Skeletal muscle cell (primary cell): ENCODE results near the gene YPEL5.
"Not testable (repeated sequence)": the region's sequence is repeated elsewhere in the genome, so short reads cannot be mapped to it uniquely, and the experiment has no call there.

Source experiments
- DNase-seq: peaks from one replicate; pipeline ENCODE4 v3.0.0-alpha.2; 2010; ENCODE audit warnings: low read depth
- H3K4me3 ChIP-seq: 2 replicates; pipeline ENCODE4 v1.5.1; 2011; ENCODE audit warnings: low read depth, mild to moderate bottlenecking, control low read depth, low read length, moderate library complexity

Gene YPEL5

GRCh38 chr2:30135541-30135940 is 11.3 kb upstream of the YPEL5 start:
- no peak for DNase-seq
- no peak overlapping the region for H3K4me3 ChIP-seq

GRCh38 chr2:30136764-30137444 is 9.9 kb upstream of the YPEL5 start:
- H3K4me3 ChIP-seq: no peak overlapping the region
- no peak for DNase-seq

- no peak overlapping the region for H3K4me3 ChIP-seq
- DNase-seq: no peak
Measured at GRCh38 chr2:30139131-30139870, 7.5 kb upstream of the YPEL5 start.

GRCh38 chr2:30141136-30141535 is 5.7 kb upstream of the YPEL5 start:
- no peak overlapping the region for H3K4me3 ChIP-seq
- DNase-seq: no peak

- H3K4me3 ChIP-seq: no peak overlapping the region
- DNase-seq: no peak
Measured at GRCh38 chr2:30144260-30144659, 2.5 kb upstream of the YPEL5 start.

- H3K4me3 ChIP-seq, DNase-seq: not testable (repeated sequence)
Measured at GRCh38 chr2:30144951-30145350, 1.9 kb upstream of the YPEL5 start.

GRCh38 chr2:30145826-30146336 is 926 bp upstream of the YPEL5 start:
- H3K4me3 ChIP-seq: peak overlapping the region; percentile 56
- DNase-seq: no peak

- H3K4me3 ChIP-seq: peak overlapping the region; percentile 81
- no peak for DNase-seq
Measured at GRCh38 chr2:30147196-30147714, 448 bp downstream of the YPEL5 start.

GRCh38 chr2:30147715-30148610 is 1.2 kb downstream of the YPEL5 start:
- no peak for DNase-seq
- peak overlapping the region; percentile 81 for H3K4me3 ChIP-seq

- no peak for DNase-seq
- no peak overlapping the region for H3K4me3 ChIP-seq
Measured at GRCh38 chr2:30148850-30149249, 2.0 kb downstream of the YPEL5 start.

GRCh38 chr2:30149513-30149912 is 2.7 kb downstream of the YPEL5 start:
- no peak overlapping the region for H3K4me3 ChIP-seq
- DNase-seq: no peak

GRCh38 chr2:30149976-30150375 is 3.2 kb downstream of the YPEL5 start:
- DNase-seq: no peak
- no peak overlapping the region for H3K4me3 ChIP-seq

- no peak overlapping the region for H3K4me3 ChIP-seq
- DNase-seq: no peak
Measured at GRCh38 chr2:30150786-30151185, 4.0 kb downstream of the YPEL5 start.

- DNase-seq: no peak
- no peak overlapping the region for H3K4me3 ChIP-seq
Measured at GRCh38 chr2:30152385-30152784, 5.6 kb downstream of the YPEL5 start.

GRCh38 chr2:30155202-30155601 is 8.4 kb downstream of the YPEL5 start:
- DNase-seq: no peak
- no peak overlapping the region for H3K4me3 ChIP-seq

- H3K4me3 ChIP-seq: no peak overlapping the region
Measured at GRCh38 chr2:30155889-30156658, 9.3 kb downstream of the YPEL5 start.

GRCh38 chr2:30157616-30158015 is 10.8 kb downstream of the YPEL5 start:
- no peak for DNase-seq
- H3K4me3 ChIP-seq: no peak overlapping the region

More at GRCh38 chr2:30155889-30156658, 9.3 kb downstream of the YPEL5 start:
- no peak for DNase-seq

GRCh38 chr2:30159766-30160165 is 13.0 kb downstream of the YPEL5 start:
- no peak for DNase-seq
- H3K4me3 ChIP-seq: no peak overlapping the region
